ENCODE data around the gene ZBTB12. TPM values are rescaled to one million over a fixed set of nuclear protein-coding genes. Genes with fewer than 3 reads are reported as not detected.

ZBTB12 gene
- total and polyA plus RNA-seq, 9 of the 15 experiments (the other 6 are each of a cell fraction or from before 2014, with no cell fraction given) = 0.03 to 12.4 (median 5.8) TPM; not detected in 1

- TF ChIP-seq ARNT (IDR thresholded peaks at IDR 0.05) (no peak), E2F5 (CRISPR knock-in tag; IDR thresholded peaks at IDR 0.05) (no peak), CEBPZ (IDR thresholded peaks at IDR 0.05; ENCODE audit: borderline replicate concordance, low read depth, low read length) (no peak), FOXA3 (CRISPR knock-in tag; conservative IDR thresholded peaks at IDR 0.05 in 1 of 2, IDR thresholded peaks at IDR 0.05 in 1 of 2) (0 out of 4 replicates have a peak, but pooled peaks of 1 of the 2 experiments have one; percentile 31), TSHZ1 (CRISPR knock-in tag; IDR thresholded peaks at IDR 0.05) (no peak), GMEB1 (CRISPR knock-in tag; IDR thresholded peaks at IDR 0.05) (no peak), SMARCB1 (IDR thresholded peaks at IDR 0.05; ENCODE audit: insufficient read length, low read depth) (no peak), E2F3 (CRISPR knock-in tag; IDR thresholded peaks at IDR 0.05) (no peak)
- TF ChIP-seq, protein P1, sequence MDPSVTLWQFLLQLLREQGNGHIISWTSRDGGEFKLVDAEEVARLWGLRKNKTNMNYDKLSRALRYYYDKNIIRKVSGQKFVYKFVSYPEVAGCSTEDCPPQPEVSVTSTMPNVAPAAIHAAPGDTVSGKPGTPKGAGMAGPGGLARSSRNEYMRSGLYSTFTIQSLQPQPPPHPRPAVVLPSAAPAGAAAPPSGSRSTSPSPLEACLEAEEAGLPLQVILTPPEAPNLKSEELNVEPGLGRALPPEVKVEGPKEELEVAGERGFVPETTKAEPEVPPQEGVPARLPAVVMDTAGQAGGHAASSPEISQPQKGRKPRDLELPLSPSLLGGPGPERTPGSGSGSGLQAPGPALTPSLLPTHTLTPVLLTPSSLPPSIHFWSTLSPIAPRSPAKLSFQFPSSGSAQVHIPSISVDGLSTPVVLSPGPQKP (CRISPR knock-in tag; IDR thresholded peaks at IDR 0.05) = no peak
- TF ChIP-seq, protein P2, sequence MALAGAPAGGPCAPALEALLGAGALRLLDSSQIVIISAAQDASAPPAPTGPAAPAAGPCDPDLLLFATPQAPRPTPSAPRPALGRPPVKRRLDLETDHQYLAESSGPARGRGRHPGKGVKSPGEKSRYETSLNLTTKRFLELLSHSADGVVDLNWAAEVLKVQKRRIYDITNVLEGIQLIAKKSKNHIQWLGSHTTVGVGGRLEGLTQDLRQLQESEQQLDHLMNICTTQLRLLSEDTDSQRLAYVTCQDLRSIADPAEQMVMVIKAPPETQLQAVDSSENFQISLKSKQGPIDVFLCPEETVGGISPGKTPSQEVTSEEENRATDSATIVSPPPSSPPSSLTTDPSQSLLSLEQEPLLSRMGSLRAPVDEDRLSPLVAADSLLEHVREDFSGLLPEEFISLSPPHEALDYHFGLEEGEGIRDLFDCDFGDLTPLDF (CRISPR knock-in tag; IDR thresholded peaks at IDR 0.05) = no peak
- TF ChIP-seq, protein P3, sequence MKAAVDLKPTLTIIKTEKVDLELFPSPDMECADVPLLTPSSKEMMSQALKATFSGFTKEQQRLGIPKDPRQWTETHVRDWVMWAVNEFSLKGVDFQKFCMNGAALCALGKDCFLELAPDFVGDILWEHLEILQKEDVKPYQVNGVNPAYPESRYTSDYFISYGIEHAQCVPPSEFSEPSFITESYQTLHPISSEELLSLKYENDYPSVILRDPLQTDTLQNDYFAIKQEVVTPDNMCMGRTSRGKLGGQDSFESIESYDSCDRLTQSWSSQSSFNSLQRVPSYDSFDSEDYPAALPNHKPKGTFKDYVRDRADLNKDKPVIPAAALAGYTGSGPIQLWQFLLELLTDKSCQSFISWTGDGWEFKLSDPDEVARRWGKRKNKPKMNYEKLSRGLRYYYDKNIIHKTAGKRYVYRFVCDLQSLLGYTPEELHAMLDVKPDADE (conservative IDR thresholded peaks at IDR 0.05; ENCODE audit: control insufficient read depth, low read depth, low read length) = no peak
These were observed 36.4 kb downstream of the ZBTB12 start (continued) for GRCh38 chr6:31865205-31866118.
